Right renal cortex interstitium (tissue), 3 donors: Measurements from ENCODE around the gene FAM131C. TPM values are rescaled to one million over a fixed set of nuclear protein-coding genes. Genes with fewer than 3 reads are reported as not detected.
"Not testable (repeated sequence)": the region's sequence is repeated elsewhere in the genome, so short reads cannot be mapped to it uniquely, and the experiment has no call there.

ENCODE experiments used
- DNase-seq, 3 donors: peaks; one replicate each; pipeline ENCODE4 v3.0.0-alpha.2; 2013; ENCODE audit warnings: low read depth in 3 of 3, low spot score in 2 of 3
- polyA plus RNA-seq, 3 donors: library from polyadenylated mRNA; unstranded; fragments of 120-200 nt; gene quantifications; one replicate each; pipeline ENCODE4 v1.2.1, GENCODE V29; 2013; ENCODE audit not compliant: insufficient read length in 3 of 3

Gene FAM131C
- polyA plus RNA-seq, 3 donors: 1.0 to 1.6 (median 1.3) TPM

DNA sequence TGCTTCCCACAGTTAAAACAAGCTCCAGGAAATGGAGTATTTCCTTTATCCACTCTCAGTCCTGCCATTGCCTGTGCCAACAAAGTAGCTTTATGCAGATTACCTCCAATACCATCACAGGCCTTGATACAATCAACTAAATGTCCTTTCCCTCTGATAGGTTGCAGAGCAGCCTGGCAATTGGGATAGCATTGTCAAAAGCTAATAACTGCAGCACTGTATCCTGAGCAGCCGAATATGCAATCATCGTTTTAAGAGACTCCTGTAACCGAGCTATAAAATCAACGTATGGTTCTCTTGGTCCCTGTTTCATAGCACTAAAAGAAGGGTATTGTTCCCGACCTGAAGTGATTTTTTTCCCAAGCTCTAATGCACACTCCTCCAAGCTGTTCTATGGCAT is 33.6 kb upstream of the FAM131C start:
- not testable (repeated sequence) for DNase-seq

DNA sequence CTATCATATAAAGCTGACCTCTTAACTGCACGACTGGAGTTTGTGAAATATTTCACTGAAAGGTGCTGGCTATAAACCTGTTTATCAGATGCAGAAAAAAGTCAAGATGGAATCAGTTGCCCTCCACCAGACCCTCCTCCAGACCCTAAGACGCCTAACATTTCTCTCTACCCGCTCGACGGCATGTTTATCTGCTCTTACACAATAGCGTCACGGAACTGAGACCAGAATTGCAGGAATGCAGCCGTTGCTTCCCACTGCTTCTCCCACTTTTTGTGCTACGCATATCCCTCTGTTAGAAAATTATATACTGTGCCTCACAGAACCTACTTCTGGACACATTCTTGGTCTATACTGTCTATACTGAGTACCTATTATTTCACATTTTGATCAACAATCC is 28.2 kb upstream of the FAM131C start:
- peak in 1 of 3 donors; percentile 39 for DNase-seq

DNA sequence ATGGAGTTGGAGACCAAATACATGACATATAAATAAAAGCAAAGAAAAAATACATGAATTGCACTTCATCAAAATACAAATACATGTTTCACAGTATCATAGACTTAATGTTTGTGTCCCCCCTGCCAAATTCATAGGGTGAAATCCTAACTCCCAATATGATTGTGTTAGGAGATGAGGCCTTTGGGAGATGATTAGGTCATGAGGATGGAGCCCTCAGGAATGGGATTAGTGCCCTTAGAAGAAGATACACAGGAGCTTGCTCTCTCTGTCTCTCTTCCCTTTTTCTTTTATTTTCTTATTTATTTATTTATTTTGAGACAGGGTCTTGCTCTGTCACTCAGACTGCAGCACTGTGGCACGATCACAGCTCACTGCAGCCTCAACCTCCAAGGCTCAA is 26.0 kb upstream of the FAM131C start:
- DNase-seq: no peak

DNA sequence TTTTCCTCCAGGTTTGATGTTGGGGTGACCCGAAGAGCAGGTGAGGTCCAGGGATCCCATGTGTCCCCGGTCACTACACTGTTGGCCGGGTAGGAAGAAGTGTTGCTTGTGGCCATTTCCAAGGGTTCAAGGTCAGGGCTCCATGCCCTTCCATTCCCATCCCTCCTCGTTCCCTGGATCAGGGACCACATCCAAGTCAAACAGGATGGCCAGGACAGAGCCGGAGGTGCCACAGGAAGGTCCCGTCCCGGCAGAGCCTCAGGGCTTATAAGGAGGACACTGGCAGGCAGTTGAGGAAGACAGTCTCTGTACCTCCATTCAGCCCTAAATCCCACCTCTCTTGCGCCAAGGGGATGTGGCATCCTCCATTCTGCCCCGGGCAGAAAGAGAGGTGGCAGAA is 22.0 kb upstream of the FAM131C start:
- no peak for DNase-seq

DNA sequence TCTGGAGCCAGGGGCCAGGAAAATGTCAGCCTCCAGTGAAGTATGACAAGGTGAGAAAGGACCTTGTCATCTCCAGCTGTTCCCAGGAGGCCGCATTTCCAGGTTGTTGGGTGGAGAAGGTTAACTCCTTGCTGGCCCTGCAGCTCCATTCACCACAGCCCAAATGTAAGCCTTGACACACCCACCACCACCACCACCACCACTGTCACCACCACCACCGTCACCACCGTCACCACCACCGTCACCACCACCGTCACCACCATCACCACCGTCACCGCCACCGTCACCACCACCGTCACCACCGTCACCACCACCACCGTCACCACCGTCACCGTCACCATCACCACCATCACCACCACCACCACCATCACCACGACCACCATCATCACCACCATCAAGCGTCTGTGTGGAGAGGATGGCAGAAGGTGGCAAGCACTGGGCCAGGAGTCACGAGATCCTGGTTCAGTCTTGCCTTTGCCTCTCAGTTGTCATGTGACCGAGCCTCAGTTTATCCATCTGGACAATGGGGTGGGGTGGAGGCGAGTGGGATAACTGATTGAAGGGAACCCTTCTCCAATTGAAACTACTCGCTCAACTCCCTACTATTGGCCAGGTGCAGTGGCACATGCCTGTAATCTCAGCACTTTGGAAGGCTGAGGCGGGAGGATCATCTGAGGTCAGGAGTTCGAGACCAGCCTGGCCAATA is 21.2 kb upstream of the FAM131C start:
- DNase-seq: no peak

DNA sequence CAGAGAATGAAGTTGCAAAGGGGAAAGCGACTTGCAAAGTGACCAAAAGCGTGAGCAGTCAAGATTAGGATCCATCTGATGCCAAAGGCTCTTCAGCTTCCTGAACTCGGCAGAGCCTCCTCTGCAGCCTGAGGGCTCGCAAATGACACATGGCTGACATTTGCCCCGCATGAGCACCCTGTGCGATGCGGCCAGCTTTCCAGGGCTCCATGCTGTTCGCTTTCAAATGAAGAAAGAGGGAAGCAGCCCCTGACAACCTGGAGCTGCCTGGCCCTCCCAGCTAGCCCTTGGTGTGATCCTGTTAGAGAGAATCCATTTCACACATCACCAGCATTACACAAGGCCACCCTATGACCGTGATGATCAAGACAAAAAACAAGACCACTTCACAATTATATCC is 20.2 kb upstream of the FAM131C start:
- DNase-seq: no peak

DNA sequence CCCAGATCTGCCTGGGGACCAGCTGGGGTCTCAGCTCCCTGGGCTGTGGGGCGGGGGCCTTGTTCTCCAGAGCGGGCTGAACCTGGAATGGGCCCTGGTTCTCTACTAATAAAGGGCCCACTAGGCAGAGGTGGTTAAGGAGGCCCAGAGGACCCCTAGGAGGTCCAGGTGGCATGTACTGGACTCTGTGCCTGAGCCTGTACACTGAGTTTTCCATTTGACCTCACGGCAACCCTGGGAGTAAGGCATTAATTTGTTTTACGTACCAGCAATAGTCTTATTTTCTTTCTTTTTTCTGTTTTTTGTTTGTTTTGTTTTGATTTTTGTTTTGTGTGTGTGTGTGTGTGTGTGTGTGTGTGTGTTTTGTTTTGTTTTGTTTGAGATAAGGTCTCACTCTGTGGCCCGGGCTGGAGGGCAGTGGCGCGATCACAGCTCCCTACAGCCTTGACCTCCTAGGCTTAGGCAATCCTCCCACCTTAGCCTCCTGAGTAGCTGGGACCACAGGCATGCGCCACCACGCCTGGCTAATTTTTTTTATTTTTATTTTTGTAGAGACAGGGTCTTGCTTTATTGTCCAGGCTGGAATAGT is 19.6 kb upstream of the FAM131C start:
- no peak for DNase-seq

DNA sequence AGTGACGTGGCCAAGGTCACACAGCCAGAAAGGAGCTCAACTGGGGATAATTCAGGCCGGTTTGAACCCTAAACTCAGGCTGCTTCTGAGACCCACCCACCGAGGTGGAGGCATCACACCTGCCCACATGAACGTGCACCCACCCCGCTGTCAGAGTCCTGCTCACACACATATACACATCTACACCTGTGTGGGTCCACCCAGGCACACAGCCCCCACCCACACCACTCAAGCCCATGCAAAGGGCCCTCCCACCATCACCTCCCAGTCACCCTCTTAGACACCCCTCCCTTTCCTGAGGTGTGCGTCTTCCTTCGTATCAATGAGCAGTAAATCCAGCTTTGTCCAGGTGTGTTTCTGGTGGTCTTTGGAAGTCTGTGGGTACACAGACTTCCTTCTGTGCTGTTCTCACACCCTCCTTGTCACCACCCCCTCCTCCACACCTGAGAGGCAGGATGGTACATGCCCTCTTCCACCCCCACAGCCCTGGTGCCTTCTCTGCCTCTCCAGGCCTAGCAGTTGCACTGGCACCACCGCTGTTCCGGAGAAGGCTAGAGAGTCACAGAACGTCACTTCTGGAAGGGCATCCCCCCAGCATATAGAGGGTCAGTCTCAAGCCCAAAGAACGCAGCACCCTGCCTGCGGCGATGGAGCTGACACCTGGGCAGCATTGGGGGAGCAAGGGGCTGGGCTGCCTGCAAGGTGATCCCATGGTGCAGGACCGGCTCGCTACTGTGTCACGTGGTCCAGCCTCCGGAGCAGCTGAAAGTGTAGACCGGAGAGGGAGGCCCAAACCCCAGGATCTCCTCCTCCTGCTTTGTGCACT is 18.9 kb upstream of the FAM131C start:
- DNase-seq: no peak

DNA sequence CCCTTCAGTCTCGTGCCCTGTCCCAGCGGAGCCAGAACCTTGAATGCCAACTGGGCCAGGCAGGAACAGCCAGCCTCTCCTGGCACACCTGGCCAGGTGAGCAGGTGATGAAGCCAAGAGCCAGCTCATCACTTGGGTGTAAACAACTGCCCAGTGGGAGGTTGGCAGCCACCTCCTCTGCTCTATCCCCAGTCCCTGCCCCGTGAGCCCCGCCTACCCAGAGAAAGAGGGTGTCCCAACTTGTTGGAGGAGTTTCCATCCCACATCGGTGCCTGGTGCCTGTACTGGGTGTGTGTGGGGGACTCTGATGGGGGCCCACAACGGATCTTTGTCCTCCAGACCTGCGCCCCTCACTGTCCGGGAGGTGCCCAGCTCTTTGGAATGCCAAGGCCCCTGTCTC is 17.8 kb upstream of the FAM131C start:
- DNase-seq: no peak

DNA sequence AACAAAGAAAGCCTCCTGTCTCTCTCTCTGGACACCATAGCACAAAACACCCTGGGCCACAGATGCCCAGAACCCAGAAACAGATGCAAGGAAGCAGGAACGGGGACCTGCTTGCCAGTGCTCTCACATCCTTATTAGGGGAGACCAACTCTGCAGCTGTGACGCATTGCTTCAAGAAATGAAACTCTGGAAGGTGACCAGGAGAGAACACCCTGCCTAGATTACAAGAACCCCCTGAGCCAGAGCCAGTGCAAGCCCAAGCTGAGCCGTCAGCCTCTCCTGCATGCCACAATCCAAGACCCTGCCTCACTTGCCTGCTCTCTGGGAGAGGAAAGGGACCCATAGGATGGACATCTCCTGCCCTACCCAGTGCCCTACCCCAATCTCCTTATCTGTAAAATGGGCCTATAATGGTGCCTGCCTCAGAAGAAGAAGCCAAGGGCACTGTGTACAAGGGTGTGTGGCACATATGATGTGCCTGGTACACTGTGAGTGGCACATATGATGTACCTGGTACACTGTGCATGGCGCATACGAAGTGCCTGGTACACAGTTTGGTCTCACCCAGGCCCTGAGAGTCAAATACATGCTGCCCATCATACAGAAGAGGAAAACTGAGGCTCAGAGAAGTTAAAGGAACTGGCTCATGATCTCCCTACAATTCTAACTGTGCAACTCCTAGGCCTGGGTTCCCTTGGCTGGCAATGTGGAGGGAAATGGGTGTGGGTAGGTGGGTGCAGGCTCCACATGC is 16.8 kb upstream of the FAM131C start:
- DNase-seq: no peak

DNA sequence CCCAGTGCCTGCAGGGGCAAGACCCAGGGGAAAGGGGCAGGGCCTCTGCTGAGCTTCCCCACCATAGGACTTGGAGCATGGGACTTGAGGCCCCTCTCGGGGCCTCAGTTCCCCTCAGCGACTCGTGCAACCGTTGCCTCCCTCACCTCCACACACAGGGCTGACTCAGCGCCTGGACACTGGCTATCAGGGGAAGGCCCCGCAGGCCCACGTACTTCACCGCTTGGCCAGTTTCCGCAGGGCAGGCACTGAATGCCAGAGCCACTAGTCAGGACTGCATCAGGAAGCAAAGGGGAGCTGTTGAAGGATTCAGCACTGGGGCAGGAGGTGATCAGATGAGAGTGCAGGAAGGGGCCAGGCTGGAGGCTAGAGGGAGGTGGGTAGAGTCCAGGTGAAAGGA is 15.5 kb upstream of the FAM131C start:
- no peak for DNase-seq

DNA sequence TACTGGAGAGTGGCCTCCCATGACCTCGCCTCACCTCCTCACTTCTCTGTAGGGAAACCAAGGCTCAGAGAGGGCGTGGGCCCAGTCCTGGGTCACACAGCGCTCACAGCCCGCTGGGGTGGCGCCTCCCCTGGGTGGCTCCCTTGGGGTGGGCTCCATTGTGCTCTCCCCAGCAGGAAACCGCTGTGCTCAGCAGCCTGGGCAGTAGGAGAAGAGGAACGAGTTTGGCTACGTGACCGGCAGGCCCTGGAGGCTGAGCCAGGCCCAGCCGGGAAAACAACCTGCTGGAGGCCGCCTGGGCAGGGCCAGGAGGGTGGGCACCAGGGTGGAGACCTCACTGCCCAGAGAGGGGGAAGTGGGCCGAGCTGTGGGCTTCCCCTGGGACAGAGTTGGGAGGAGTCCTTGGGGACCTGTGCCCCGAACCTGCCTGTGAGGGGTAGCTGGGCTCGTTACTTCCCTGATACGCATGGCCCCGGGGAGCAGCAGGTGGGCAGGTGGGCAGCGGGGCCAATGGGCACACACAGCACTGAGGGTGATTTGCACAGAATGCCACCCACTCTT is 15.0 kb upstream of the FAM131C start:
- DNase-seq: no peak

DNA sequence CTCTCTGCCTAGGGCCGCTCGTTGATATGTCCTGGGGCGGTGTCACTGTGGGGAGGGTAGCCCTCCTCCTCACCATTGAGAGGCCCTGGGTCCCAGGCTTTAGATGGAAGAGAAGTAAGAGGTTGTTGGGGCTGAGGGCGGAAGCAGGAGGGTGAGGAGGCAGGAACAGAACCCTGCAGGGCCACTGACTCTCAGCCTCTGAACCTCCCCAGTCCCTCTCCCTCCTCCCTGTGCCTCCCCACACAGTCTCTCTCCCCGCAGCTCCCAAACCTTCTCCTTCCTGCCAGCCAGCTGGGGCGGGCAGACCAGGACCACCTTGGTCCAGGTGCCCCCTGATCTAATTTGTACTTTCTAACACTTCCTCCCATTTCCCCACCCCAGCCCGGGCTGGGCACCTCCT is 14.3 kb upstream of the FAM131C start:
- no peak for DNase-seq

DNA sequence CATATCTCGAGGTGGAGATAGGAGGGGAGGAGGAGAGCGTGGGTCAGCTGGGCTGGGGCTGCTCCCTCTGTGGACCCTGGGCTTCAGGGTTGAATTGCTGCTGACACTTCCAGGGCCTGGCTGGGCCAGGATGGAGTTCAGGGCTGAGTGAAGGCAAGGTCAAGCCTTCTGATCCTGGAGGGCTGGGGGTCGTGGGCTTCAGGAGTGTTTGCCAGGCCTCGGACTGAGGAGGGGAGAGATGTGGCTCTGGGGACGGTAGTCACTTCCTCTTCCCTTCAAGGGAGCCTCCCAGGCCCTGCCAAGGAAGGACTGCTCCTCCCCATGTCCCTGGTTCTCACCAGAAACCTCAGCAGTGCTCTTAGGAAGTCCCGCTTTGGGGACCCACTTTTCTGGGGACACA is 12.1 kb upstream of the FAM131C start:
- DNase-seq: no peak

DNA sequence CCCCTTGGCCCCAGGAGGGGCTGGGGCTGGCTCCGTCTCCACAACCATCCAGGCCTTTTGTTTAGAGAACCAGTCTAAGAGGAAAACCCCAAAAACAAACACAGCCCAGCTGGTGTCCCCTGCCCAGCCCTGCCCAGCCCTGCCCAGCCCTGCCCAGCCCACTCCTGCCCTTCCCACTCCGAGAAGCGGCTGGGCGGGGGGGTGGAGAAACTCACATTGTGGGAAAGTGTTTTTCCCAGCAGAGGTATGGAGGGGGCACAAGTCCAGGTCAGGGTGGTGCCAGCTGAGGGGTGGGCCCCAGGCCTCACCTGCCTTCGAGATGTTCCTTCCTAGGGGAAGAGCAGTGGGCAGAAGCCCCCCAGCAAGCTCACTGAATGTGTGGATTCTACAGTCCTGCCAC is 10.0 kb upstream of the FAM131C start:
- no peak for DNase-seq

DNA sequence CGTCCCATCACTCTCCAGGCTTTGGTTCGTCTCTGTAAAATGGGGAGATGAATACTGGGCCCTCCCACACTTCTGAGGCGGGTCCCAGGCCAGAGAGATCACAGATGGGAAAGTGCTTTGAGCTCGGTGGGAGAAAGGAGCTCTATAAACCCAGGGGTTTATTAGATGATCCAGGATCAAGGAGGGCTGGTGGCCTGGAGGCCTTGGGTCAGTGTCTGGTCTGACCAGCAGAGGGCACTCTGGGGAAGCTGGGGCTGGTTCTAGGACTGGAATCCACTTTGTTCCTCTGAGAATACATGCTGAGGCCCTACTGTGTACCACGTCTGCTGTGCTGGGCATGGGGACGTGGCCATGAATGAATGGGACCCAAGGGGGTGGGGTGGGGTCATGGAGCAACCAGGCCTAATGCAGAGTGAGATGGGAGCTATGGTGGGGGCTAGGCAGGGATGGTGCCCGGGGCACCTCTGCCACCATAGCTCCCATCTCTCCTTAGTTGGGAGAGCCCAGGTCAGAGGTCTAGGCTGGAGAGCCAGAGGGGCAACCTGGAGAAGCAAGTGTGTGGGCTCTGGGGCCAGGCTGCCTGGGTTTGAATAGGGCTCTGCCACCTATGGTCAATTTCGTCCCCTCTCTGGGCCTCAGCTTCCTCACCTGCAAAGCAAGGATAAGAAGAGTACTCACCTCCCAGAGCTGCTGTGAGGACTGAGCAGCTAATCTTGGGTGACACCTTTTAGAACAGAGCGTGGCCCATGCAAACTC is 9.0 kb upstream of the FAM131C start:
- no peak for DNase-seq

DNA sequence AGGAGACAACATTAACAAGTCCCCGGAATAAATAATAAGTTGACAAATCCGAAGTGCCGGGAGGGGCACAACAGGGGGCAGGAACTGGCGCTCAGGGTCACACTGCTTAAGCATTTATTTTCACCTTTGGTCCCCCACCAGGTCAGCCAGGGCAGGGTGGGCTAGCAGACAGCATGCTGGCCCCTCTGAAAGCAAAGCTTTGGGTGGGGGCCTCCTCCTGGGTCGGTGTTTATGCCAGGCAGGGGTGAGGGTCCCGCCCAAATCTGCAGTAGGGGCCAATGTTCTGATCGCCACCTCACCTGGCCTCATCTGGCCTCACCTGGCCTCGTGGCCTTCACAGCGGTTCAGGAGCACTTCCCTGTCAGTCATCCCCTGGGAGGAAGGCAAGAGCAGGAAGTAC is 8.2 kb upstream of the FAM131C start:
- DNase-seq: no peak

DNA sequence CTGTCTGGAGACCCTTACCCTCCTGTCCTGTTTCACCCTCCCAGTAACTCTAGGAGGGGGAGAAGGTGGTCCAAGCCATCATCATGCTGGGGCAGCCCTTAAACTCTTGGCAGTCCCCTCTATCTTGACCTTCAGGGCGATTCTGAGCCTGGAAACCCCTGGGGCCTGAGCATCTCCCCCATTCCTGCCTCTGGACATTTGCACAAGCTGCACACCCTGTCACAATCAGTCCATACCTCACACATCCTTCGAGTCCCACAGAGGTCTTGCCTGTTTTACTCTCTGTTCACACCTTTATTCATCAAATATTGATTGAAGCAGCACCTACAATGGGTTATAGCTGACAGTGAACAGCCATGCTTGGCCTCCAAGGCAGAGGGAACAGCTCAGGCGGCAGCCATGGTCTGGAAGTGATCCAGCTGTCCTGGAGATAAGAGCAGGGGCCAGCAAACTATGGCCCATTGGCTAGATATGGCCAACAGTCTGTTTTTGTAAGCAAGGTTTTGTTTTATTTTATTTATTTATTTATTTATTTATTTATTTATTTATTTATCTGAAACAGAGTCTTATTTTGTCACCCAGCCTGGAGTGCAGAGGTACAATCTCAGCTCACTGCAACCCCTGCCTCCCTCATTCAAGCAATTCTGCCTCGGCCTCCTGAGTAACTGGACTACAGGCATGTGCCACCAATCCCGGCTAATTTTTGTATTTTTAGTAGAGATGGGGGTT is 7.1 kb upstream of the FAM131C start:
- DNase-seq: no peak

DNA sequence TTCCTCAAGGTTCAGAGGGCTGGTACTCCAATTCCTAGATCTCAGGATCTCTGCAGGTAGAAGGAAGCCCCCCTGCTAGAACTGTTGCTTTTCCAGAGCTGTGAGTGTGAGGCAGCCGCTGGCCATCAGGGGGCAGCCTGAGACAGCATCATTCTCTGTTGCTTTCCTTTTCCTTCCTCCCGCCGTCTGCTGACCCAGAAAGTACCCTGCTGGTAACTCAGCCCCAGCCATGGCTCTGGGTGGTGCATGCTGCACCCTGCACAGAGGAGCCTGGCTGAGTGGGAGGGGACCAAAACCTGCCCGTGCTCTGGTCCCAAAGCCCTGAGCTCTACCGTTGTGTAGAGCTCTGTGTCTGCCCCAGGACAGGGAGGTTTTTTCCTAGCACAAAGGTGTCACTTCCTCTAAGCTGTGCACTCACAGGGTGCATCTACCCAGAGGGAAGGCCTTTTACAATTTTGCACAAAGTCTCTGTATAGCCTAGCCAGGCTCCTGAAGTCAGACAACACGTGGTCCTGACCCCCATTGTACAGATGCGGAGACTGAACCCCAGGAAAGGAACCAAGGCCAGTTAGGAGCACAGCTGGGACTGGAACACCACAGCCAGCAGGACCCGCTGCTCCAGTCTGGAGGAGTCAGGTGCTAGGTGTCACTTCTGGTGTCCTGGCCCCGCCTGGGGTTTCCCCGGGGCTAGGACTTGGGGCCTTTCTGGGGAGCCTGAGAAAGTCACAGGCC is 5.6 kb upstream of the FAM131C start:
- DNase-seq: peak in 2 of 3 donors; percentile 62
